GM19463 (cell line): ENCODE data around the gene SLC19A2.
"Not testable (repeated sequence)": the region's sequence is repeated elsewhere in the genome, so short reads cannot be mapped to it uniquely, and the experiment has no call there.

Experiments
- ATAC-seq: cut with Tn5 transposase; IDR thresholded peaks from one replicate; pipeline ENCODE4 v1.9.1; 2021; ENCODE audit warnings: mild to moderate bottlenecking, moderate library complexity; ENCODE audit not compliant: unreplicated experiment

Gene SLC19A2

GRCh38 chr1:169509354-169509753 lies 23.6 kb upstream of the SLC19A2 start:
- no peak for ATAC-seq

- no peak for ATAC-seq
These were observed 22.9 kb upstream of the SLC19A2 start for GRCh38 chr1:169508432-169509338.

- ATAC-seq, result no peak
These were observed 21.7 kb upstream of the SLC19A2 start for GRCh38 chr1:169507413-169507812.

- not testable (repeated sequence) for ATAC-seq
These were observed 17.9 kb upstream of the SLC19A2 start for GRCh38 chr1:169503601-169504000.

GRCh38 chr1:169499807-169500206 lies 14.1 kb upstream of the SLC19A2 start:
- no peak for ATAC-seq

GRCh38 chr1:169497317-169497716 lies 11.6 kb upstream of the SLC19A2 start:
- no peak for ATAC-seq

- no peak for ATAC-seq
These were observed 10.2 kb upstream of the SLC19A2 start for GRCh38 chr1:169495916-169496315.

GRCh38 chr1:169495046-169495775 lies 9.5 kb upstream of the SLC19A2 start:
- ATAC-seq, result no peak

GRCh38 chr1:169494343-169494742 lies 8.6 kb upstream of the SLC19A2 start:
- ATAC-seq, result no peak

- ATAC-seq, result no peak
These were observed 7.5 kb upstream of the SLC19A2 start for GRCh38 chr1:169493251-169493650.

- ATAC-seq, result peak; percentile 84
These were observed 6.1 kb upstream of the SLC19A2 start for GRCh38 chr1:169491845-169492281.

GRCh38 chr1:169488157-169488556 lies 2.4 kb upstream of the SLC19A2 start:
- no peak for ATAC-seq

GRCh38 chr1:169487561-169487960 lies 1.8 kb upstream of the SLC19A2 start:
- no peak for ATAC-seq

- no peak for ATAC-seq
These were observed 1.4 kb upstream of the SLC19A2 start for GRCh38 chr1:169487133-169487532.

GRCh38 chr1:169486281-169487051 lies 722 bp upstream of the SLC19A2 start:
- no peak for ATAC-seq

GRCh38 chr1:169484683-169485430 lies 887 bp downstream of the SLC19A2 start:
- peak; percentile 19 for ATAC-seq

- no peak for ATAC-seq
These were observed 1.6 kb downstream of the SLC19A2 start for GRCh38 chr1:169484101-169484500.

GRCh38 chr1:169483500-169483966 lies 2.2 kb downstream of the SLC19A2 start:
- no peak for ATAC-seq

GRCh38 chr1:169479363-169480066 lies 6.2 kb downstream of the SLC19A2 start:
- ATAC-seq, result no peak
